ENCODE results near the gene GREB1L.

Gene GREB1L

DNA sequence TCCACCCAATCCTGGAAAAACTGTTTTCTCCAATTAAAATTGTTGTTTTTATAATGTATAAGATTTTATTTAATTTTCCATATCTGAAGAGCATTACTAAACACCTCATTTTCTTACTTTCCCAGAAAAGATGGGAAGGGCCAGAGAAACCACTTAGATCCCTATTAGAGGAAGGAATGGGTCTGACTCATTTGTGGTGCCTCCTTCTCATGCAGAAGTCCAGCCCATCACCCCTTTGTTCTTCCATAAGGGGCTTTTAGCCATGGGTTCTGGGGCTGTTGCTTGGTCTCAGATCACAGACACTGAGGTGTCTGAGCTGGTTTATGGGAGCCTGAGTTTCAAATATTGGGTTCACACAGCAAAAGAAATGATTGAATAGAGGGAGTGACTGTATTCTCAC lies 206.3 kb downstream of the GREB1L start:
- H3K36me3 ChIP-seq: no peaks in the 10 kb centered on the region
- H3K9me3 ChIP-seq: no peaks in the 10 kb centered on the region
- TF ChIP-seq, protein P1, sequence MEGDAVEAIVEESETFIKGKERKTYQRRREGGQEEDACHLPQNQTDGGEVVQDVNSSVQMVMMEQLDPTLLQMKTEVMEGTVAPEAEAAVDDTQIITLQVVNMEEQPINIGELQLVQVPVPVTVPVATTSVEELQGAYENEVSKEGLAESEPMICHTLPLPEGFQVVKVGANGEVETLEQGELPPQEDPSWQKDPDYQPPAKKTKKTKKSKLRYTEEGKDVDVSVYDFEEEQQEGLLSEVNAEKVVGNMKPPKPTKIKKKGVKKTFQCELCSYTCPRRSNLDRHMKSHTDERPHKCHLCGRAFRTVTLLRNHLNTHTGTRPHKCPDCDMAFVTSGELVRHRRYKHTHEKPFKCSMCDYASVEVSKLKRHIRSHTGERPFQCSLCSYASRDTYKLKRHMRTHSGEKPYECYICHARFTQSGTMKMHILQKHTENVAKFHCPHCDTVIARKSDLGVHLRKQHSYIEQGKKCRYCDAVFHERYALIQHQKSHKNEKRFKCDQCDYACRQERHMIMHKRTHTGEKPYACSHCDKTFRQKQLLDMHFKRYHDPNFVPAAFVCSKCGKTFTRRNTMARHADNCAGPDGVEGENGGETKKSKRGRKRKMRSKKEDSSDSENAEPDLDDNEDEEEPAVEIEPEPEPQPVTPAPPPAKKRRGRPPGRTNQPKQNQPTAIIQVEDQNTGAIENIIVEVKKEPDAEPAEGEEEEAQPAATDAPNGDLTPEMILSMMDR (IDR thresholded peaks at IDR 0.05): no peak
- peaks cover 16% of the 10 kb centered on the region for H3K27me3 ChIP-seq
- no peak overlapping the region for H3K27ac ChIP-seq
- H3K4me3 ChIP-seq (ENCODE audit: low read depth in 1 of 2, low read length in 1 of 2): no peak overlapping the region
- H3K4me1 ChIP-seq (ENCODE audit: control insufficient read depth in 1 of 2, insufficient read depth in 1 of 2, low read depth in 1 of 2, low read length in 1 of 2): no peaks in the 10 kb centered on the region

DNA sequence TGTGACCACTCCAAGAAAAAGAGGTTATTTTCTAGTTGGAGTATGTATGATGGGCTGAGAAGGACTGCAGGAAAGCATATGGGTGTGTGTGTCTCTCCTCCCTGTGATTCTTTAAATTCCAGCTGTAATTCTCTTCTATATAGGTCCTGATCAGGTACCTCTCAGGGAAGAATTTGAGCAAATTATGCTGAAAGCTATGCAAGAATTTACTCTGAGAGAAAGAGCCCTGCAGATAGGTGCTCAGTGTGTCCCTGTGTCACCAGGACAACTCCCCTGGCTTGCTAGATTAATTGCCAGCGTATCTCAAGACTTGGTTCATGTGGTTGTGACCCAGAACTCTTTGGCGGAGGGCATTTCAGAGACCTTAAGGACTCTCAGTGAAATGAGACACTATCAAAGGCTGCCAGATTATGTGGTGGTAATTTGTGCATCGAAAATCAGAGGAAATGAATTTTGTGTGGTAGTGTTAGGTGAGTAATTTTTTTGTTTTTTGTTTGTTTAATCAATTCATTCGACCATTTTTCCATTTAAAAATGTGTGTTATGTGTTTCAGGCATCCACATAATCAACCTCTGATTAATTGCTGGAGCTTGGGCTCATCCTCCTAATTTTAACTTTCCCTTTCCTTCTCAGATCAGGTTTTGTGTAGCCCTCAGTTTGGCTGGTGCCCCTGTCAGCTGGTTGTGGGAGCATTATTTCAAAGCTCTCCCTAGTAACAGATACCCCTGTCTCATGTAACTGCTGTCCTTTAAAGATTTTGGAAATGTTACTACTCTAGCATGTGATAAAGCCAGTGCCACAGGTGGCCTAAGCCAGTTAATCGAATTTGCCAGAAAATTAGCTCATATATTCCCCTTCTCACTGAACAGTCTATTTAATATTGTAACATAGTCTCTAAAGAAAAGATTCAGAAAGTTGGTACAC lies 207.6 kb downstream of the GREB1L start:
- Histone ChIP-seq H3K9me3 (no peaks in the 10 kb centered on the region), H3K27ac (no peak overlapping the region), H3K27me3 (peaks cover 16% of the 10 kb centered on the region), H3K4me1 (ENCODE audit: control insufficient read depth in 1 of 2, insufficient read depth in 1 of 2, low read depth in 1 of 2, low read length in 1 of 2) (no peaks in the 10 kb centered on the region), H3K36me3 (no peaks in the 10 kb centered on the region), H3K4me3 (ENCODE audit: low read depth in 1 of 2, low read length in 1 of 2) (no peak overlapping the region)
- TF ChIP-seq, protein P1 (IDR thresholded peaks at IDR 0.05): no peak

- H3K4me1 ChIP-seq (ENCODE audit: control insufficient read depth in 1 of 2, insufficient read depth in 1 of 2, low read depth in 1 of 2, low read length in 1 of 2): no peaks in the 10 kb centered on the region
- no peak overlapping the region for H3K27ac ChIP-seq
- no peak overlapping the region for H3K4me3 ChIP-seq (ENCODE audit: low read depth in 1 of 2, low read length in 1 of 2)
- no peaks in the 10 kb centered on the region for H3K36me3 ChIP-seq
- TF ChIP-seq, protein P1 (IDR thresholded peaks at IDR 0.05): no peak
- H3K9me3 ChIP-seq: no peaks in the 10 kb centered on the region
- H3K27me3 ChIP-seq: peaks cover 16% of the 10 kb centered on the region
Measured at GRCh38 chr18:21450503-21450902, 208.5 kb downstream of the GREB1L start.

GRCh38 chr18:21450913-21451312 lies 208.9 kb downstream of the GREB1L start:
- no peaks in the 10 kb centered on the region for H3K4me1 ChIP-seq (ENCODE audit: control insufficient read depth in 1 of 2, insufficient read depth in 1 of 2, low read depth in 1 of 2, low read length in 1 of 2)
- TF ChIP-seq, protein P1 (IDR thresholded peaks at IDR 0.05): no peak
- no peak overlapping the region for H3K27ac ChIP-seq
- H3K4me3 ChIP-seq (ENCODE audit: low read depth in 1 of 2, low read length in 1 of 2): no peak overlapping the region
- H3K27me3 ChIP-seq: peaks cover 16% of the 10 kb centered on the region
- H3K9me3 ChIP-seq: no peaks in the 10 kb centered on the region
- no peaks in the 10 kb centered on the region for H3K36me3 ChIP-seq

- Histone ChIP-seq H3K4me1 (ENCODE audit: control insufficient read depth in 1 of 2, insufficient read depth in 1 of 2, low read depth in 1 of 2, low read length in 1 of 2) (no peaks in the 10 kb centered on the region), H3K9me3 (no peaks in the 10 kb centered on the region), H3K27me3 (peaks cover 16% of the 10 kb centered on the region), H3K36me3 (no peaks in the 10 kb centered on the region), H3K27ac (no peak overlapping the region), H3K4me3 (ENCODE audit: low read depth in 1 of 2, low read length in 1 of 2) (no peak overlapping the region)
- TF ChIP-seq, protein P1 (IDR thresholded peaks at IDR 0.05): no peak
Measured at GRCh38 chr18:21451851-21452250, 209.8 kb downstream of the GREB1L start.

All from neutrophil (primary cell).